GM21526 (cell line): ENCODE results near the gene NOTO.
"Not testable (repeated sequence)": the region's sequence is repeated elsewhere in the genome, so short reads cannot be mapped to it uniquely, and the experiment has no call there.

Source experiments
- ATAC-seq: cut with Tn5 transposase; IDR thresholded peaks from one replicate; pipeline ENCODE4 v1.9.1; 2021; ENCODE audit warnings: moderate library complexity; ENCODE audit not compliant: unreplicated experiment, low FRiP score

Gene NOTO

DNA sequence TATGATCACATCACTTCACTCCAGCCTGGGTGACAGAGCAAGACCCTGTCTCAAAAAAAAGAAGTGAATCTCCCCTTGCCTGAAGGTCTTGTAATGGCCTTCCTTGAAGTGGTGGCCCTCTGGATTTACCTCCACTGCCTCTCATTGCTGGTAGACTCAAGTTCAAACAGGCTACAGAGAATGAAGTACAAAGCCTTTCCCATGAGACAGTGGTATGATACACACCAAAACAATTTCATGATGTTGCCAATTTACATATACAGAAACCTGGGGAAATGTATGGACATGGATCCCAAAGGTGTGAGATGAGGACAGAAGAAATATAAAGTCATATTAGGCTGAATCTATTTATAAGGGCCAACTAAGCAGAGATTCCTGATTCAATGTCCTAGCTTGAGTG is 4.8 kb upstream of the NOTO start:
- no peak for ATAC-seq

DNA sequence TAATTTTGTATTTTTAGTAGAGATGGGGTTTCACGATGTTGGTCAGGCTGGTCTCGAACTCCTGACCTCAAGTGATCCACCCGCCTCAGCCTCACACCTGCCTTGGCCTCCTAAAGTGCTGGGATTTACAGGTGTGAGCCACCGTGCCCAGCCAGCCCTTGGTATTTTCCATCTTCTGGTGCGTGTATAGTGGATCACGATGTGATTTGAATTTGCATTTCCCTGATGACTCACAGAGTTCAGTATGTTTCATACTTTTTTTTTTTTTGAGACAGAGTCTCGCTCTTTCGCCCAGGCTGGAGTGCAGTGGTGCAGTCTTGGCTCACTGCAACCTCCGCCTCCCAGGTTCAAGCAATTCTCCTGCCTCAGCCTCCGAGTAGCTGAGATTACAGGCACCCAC is 2.1 kb upstream of the NOTO start:
- ATAC-seq = not testable (repeated sequence)

DNA sequence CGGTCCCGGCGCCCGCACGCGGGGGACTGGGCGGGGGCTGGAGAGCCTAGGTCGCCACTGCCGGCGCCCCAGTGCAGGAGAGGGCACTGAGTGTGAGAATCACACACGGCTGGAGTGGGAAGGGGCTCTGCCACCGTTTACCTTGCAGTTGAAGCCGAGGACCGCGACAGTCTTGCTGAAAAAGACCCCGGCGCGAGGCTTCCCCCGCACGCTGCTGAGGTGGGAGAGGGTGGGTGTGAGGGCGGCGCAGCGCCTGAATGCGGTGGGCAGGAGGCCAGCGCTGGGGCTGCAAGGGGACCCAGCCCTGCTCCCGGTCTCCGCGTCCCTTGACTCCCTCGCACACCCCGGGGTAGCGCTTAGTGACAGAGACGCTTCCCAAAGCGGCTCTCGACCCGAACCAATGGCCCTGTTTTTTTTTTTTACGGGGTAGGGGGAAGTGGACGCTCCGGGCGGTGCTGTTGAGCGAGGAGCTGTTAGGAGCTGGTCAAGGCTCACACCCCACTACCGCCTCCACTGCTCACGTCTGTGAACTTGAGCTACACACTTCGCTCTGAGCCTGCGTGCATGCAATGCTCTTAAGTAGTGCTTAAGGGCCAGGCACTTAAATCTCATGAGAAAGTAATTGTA is 794 bp downstream of the NOTO start:
- no peak for ATAC-seq

DNA sequence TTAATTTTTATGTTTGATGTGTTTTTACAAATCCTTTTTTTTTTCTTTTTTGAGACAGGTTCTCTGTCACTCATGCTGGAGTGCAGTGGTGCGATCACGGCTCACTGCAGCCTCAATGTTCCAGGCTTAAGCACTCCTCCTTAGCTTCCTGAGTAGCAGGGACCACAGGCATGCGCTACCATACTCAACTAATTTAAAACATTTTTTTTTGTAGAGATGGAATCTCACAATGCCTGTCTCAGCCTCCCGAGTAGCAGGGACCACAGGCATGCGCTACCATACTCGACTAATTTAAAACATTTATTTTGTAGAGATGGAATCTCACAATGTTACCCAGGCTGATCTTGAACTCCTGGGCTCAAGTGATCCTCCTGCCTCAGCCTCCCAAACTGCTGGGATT is 3.2 kb downstream of the NOTO start:
- ATAC-seq = no peak

DNA sequence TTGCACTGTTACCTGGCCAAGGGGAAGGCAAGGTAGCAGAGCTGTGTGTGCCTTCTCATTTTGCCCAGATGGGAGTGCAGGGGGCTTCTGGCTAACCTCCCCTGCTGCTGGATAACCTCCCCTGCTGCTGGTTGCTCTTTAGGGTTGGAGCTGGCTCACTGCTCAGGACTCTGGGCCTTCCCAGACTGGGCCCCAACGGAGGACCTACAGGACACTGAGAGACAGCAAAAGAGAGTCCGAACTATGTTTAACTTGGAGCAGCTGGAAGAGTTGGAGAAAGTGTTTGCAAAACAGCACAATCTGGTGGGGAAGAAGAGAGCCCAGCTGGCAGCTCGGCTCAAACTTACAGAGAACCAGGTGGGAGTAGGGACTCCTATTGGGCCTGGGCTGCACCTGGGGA is 5.9 kb downstream of the NOTO start:
- no peak for ATAC-seq

DNA sequence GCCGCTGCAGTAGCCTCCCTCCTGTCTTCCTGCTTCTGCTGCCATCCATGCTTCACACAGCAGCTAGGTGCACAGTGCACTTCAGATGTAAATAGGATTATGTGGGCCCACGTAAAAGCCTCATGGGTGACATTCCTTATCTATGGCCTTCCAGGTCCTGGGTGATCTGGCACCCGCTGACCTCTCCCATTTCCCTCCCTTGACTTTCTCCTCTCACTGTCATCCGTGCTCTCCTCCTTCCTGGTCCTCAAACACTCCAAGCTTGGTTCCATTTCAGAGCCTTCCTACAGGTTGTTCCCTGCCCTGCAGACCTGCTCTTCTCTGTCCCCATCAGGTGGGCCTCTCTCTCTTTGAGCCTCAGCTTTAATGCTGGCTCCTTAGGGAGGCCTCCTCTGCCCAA is 7.6 kb downstream of the NOTO start:
- ATAC-seq = no peak

DNA sequence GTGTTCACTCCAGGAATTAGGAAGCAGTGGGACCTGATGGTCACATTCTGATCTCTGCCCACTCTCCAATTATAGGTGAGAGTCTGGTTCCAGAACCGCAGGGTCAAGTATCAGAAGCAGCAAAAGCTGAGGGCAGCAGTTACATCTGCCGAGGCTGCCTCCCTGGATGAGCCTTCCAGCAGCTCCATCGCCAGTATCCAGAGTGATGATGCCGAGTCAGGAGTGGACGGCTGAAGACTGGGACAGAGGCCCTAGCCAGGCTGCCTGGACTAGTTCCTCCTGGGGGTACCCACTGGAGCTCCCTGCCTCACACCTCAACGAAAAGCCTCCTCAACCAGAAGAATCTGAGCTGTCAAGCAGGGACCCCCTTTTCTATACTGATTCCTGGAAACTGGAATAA is 8.3 kb downstream of the NOTO start:
- ATAC-seq = no peak

DNA sequence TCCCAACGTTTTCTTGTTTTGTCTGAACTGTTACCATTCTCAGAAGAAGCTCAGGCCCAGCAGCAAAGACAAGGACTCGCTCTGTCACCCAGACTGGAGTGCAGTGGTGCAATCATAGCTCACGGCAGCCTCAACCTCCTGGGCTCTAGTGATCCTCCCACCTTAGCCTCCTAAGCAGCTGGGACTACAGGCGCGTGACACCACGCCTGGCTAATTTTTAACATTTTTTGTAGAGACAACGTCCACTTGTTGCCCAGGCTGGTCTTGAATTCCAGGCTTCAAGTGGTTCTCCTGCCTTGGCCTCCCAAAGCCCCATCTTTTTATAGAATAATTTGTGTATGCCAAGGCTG is 9.7 kb downstream of the NOTO start:
- no peak for ATAC-seq

DNA sequence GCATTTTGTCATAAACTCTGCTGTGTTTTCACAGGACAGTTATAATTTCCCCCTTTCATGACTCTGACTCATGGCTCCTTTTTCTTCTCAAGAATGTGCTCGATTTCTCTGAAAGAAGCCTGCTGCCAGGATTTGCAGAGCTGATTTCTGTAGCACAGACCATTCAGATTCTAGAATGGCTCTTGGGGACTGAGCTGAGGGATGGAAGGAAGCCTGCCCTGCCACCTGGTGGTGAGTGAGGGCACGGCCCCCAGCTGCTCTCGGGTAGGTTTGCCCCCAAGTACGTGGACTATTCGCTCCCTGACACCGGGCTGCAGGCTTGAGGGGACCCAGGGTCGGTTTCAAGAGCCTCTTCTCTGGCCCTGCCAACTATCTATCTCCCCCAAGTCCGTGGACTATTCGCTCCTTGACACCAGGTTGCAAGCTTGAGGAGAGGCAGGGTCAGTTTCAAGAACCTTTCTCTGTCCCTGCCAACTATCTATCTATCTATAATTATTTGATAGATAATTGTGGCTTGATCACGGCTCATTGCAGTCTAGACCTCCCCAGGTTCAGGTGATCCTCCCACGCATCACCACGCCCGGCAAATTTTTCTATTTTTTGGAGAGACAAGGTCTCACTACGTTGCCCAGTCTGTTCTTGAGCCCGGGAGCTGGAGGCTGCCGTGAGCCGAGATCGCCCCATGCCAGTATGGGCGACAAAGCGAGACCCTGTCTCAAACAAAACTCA is 10.2 kb downstream of the NOTO start:
- peak; percentile 64 for ATAC-seq

DNA sequence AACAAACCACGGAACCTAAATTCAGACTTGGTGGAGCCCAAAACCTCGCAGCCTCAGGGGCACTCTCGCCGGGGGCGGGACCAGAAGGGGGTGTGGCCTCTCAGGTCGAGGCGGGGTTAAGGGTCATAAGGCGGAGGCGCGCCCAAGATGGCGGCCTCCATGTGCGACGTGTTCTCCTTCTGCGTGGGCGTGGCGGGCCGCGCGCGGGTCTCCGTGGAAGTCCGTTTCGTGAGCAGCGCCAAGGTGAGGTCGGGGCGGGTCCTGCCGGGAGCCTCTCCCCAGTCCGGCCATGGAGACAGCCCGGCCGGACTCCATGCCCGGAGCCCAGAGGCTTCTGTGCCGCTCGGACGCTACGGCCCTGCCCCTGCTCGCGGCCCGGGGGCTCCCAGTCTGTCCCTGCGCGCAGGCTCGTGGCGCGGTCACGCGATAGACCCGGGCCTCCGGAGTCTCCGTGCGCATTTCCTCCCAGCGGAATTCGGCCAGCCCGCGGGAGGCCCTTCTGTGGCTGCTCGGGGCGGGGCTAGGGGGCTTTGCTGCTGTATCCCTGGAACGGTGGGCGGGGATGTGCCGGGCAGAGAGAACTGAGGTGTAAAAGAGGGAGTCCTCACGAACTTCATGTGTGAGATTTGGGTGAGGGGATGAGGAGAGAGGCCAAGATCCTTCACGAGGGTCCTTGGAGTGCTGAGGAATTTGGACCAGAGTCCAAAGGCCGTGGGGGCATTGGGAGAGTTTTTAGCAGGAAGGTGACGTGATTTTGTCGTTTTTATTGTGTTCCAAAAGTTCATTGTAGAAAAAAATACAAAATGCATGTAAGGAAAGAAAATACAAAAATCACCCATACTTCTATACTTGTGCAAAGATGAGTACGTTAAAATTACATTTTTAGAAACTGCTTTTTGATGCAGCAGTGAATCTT is 12.0 kb downstream of the NOTO start, which contains the start of gene SMYD5:
SMYD5 (plus strand) TSS at position 126 of the 916 bp plus-strand sequence; CDS start at position 148, 22 bp downstream.
- ATAC-seq = peak; percentile 87

DNA sequence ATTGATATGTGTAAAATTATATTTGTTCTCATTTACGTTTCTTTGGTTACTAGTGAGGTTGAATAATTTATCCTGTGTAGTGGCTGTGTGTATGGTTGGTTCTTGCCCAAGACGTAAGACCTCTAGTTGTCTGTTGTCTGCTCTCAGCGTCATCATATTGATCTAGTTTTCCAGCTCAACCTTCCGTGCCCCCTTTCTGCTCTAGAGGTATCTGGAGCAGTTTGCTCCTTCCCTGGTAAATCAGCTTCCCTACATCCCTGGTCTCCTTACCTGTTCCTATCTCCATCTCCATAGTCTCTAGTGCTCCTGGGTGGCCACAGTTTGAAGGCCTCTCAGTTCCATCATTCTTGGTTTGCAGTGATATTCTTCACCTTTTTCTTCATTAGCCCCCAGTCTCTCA is 12.9 kb downstream of the NOTO start:
- no peak for ATAC-seq

DNA sequence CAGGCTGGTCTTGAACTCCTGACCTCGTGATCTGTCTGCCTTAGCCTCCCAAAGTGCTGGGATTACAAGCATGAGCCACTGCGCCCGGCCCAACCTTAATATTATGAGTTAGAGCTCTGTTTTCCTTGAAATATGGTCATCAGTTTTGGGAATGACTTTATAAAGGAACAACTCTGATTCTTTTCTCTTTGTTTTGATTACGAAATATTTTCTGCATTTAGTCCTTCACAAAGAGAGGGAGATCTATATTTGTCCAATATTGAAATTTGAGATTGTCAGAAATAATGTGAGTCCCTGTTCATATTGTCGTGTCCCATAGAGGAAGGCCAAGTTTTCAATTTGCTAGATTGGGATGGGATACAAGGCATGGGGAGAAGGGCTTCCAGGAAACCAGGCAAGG is 14.8 kb downstream of the NOTO start:
- no peak for ATAC-seq

DNA sequence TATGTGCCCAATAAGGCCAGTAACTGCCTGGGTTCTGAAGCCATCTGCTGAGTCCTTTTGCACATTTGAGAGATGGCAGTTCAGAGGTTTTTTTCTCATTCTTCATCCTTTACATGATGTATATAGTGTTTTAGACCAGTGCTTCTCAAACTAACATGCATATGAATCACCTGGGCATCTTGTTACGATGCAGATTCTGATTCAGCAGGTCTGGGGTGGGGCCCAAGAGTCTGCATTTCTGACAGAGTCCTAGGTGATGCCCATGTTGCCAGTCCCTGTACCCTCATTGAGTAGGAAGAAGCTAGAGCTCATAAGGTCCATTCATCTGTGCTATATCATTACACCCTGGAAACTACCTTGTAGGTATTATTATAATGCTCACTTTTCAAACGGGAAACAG is 15.5 kb downstream of the NOTO start:
- ATAC-seq = no peak

DNA sequence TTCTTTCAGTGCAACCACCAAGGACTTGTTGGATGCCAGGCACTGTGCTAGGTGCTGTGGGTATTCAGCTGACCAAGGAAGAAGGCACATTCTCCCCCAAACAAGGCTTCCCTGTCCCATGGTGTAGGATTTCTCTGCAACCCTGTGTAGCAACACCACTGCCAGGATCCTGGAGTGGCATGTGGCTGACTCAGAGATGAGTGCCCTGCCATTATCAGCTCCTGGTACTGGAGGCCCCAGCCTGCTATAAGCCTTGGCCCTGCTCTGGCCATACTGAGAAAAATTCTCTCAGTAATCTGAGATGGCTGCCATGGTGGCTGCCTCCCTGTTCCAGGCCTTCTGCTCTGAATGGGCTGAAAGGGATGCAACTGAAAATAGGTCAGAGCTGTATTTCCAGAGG is 15.9 kb downstream of the NOTO start:
- no peak for ATAC-seq

DNA sequence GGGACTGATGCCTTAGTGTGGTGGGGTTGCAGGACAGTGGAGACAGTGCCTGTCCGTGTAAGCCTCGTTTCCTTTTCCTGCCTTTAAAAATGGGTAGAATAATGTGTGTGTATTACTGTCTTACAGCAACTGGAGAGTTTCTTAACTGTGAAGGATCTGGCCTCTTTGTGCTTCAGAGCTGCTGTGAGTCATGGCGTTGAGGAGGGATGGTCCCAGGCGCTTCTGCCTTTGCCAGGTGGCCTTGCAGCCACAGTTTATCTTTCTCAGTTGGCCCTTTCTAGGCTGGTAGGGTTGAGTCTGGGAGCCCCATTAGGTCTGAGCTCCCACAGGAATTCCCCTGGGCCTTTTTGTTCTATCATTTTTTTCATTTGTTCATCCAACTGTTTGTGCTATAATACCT is 21.4 kb downstream of the NOTO start:
- ATAC-seq = no peak

DNA sequence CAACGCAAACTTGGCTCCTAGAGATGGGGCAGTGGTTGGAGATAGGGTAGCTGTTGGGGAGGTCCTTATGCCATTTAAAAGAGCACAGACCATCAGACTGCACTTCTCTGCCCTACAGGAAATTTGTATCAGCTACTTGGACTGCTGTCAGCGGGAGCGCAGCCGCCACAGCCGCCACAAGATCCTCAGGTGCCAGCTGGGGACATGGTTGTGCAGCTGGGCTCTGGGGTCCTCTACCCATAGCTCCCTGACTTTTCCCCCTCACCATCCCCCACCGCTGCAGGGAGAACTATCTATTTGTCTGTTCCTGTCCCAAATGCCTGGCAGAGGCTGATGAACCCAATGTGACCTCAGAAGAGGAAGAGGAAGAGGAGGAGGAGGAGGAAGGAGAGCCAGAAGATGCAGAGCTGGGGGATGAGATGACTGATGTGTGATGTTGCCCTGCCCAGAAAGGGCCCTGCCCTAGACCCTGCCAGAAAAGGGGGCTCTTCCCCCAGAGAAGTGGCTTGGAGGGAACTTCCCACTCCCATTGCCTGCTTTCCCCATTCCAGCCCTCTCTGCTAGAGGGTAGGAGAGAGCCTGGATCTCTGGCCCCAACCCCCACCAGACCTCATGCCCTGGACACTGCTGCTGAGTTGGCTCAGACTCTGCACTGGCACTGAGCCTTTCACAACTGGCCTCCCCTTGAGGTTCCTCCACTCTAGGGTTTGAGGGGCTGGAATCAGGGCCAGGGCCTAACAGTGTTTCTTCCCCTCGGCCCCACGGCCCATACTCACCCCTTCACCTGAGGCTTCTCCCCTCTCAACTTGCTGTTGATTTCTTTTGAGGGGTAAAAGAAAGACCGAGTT is 23.4 kb downstream of the NOTO start:
- ATAC-seq = no peak

DNA sequence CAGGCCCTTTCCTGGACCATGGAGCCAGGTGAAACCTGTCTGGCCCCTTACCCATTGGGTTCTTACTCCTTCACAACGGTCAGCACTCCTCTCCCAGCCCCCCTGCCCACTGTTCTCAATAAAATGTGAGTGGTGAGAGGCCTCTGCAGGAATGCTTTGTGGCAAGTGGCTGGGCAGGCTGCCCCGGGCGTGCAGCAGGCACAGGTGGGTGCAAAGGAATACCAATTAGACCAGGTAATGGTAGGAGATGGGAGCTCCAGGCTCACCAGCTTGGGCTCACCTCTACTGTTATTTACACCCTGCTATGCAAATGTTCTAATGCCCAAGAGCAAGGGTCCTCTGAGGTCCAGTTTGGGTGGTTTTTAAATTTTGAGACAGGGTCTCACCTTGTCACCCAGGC is 24.7 kb downstream of the NOTO start:
- no peak for ATAC-seq

DNA sequence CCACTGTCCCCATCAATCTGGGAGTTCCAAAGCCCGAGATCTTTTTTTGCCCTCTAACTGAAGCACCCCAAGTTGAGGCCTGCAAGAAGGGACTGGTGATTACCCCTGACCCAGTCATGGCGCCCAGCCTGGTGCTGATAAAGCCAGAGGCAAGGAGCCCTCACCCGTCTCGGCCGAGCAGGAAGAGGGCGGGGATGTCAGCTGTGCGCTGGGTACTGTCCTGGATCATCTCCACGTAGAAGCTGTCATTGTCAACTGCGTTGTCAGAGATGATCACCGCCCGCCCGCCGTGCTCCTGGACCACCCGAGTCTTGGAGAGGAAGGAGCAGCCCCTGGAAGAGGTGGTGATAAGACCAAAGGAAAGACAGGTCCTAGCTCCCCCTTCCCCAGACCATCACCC is 26.3 kb downstream of the NOTO start:
- no peak for ATAC-seq

DNA sequence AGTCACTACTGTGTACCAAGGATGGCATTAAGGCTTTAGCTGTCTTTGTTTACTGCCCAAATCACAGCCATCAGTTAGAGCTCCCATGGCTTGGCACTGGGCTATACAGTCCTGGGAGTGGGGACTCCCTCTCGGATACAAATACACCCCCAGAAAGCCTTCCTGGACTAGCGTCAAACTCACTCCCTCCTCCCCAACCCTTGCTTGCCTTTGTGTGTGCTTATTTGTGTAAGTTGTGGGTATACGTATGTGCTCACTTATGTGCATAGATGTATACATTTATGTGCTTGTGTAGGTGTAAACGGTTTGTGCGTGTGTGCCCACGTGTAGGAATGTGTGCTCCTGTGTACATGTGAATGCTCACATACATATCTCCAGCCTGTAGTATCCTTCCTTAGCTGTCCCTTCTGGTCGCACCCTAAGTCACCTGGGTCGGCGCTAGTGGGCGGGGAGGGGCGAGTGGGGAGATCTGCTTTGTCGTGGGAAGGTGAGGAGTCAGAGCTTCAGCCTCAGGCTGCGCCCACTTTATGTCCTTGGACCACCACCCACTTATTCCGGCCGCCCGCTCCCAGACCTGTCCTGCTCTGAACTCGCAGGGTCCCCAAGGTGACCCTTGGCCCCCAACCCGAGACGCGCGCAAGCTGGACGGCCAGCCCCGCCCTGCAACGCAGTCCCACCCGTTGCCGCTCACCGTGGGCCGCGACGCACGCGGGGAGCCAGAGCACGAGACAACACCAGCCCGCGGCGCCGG is 30.2 kb downstream of the NOTO start:
- no peak for ATAC-seq
